Activated CD4-positive, alpha-beta T cell treated with anti-CD3 and anti-CD28 coated beads, Interleukin-2, Interleukin-4, amounts not matched to agents 100 ng/mL and 50 ng/mL, durations not matched to agents 16 hours and 8 hours (primary cell): ENCODE data around the gene HIF1AN.
"Not testable (repeated sequence)": the region's sequence is repeated elsewhere in the genome, so short reads cannot be mapped to it uniquely, and the experiment has no call there.

Experiments
- DNase-seq: peaks from one replicate; pipeline ENCODE4 v3.0.0-alpha.2; 2020; ENCODE audit warnings: low spot score

HIF1AN gene

DNA sequence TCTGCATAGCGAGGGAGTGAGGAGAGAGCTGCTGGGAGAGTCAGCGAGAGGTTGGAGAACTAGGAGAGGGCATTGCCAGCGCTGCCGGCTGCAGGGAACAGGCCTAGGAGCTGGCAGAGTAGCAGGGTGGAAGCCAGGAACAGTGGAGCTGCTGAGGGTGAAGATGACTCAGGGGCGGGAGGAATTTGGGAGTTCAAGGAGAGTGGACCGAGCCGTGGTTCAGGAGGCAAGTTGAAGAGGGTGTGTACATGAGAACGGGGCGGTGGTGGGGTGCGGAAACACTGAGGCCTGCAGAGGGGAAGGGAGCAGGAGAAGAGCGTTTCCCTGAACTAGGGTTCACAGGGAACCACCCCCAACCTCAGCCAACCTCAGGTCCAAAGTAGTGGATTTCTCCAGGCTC is 31.5 kb downstream of the HIF1AN start:
- DNase-seq: no peak

DNA sequence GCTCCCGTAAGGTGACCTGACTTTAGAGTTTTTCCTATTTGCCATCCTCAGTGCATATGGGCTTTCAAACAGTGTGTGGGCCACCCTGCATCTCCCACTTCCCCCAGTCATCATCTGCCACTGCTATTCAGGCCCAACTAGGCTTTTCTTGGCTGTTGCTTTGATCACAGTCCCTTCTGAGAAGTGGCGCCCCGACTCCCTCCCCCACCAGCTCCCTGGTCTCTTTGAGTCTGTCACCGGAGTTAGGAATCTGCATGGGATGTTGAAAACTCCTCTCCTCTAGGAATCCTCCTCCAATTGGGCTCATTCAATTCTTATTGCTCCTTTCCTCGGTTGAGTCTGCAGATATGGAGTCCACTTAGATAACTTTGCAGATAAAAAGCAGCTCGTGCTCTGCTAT is 32.1 kb downstream of the HIF1AN start:
- DNase-seq: no peak

DNA sequence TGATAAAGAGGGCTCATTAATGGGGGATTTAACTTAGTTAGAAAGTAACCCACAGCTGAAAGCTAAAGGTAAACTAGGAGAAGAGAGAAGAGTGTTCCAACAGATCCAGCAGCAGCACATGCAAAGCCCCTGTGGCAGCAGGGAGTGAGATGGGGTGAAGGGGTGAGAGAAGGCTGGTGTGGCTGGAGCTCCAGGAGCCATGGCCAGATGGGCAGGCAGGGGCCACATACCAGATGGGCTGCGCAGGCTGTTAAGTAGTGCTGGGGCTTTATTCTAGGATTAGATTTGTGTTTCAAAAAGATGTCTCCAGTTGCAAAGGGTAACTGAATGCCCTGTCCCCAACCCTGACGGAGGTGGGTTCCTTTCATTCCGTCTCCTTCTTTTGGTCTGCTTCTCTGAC is 33.2 kb downstream of the HIF1AN start:
- no peak for DNase-seq

DNA sequence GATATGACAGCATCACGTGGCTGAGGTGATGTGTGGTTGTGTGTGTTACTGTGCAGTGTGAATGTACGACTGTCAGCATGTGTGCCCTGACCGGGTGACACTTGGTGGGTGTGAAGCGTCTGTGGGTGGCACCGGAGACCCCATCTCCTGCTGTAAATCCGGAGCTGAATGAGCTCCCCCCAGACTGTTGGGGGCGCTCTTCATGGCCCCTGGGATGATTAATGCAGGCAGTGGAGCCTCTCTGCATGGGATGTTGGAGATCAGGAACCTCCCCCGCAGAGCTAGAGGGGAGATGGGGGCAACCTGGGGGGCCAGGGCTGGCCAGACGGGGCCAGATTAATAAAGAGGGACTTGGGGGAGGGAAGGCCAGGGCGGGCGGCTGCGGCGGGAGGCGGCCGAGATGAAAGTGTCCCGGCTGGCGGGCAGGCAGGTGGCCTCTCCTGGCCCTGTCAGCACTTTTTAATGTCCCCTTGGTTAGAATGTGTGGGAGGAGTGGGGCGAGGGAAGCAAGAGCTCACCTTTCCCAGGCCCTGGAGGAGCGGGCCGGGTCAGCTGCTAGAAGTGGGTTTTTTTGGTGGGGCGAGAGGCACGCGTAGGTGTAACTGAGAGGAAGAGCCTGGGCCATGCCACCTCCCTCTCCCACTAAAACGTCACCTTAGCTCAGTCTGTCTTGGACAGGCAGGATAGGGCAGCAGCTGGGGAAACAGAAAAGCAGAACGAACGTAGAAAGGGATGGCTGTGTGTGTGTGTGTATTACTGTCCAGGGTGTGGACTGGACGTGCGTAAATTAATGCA is 34.1 kb downstream of the HIF1AN start:
- no peak for DNase-seq

DNA sequence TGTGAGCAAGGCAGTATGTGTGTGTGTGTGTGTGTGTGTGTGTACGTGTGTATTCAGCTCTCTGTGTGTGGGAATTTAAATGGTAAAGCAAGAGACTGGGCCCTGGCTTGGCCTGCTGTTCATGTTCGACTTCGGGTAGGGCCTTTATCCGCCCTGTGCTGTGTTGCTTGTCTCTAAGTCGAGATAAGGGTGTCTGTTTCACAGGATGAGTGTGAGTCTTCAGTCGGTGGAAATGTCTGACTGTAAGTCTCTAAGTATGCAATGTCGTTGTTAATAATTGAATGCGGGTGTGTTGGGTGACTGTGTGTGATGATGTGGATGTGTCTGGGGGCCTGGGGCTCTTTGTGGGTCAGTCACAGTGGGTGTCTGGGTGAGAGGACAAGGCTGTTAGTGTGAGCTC is 34.8 kb downstream of the HIF1AN start:
- no peak for DNase-seq

DNA sequence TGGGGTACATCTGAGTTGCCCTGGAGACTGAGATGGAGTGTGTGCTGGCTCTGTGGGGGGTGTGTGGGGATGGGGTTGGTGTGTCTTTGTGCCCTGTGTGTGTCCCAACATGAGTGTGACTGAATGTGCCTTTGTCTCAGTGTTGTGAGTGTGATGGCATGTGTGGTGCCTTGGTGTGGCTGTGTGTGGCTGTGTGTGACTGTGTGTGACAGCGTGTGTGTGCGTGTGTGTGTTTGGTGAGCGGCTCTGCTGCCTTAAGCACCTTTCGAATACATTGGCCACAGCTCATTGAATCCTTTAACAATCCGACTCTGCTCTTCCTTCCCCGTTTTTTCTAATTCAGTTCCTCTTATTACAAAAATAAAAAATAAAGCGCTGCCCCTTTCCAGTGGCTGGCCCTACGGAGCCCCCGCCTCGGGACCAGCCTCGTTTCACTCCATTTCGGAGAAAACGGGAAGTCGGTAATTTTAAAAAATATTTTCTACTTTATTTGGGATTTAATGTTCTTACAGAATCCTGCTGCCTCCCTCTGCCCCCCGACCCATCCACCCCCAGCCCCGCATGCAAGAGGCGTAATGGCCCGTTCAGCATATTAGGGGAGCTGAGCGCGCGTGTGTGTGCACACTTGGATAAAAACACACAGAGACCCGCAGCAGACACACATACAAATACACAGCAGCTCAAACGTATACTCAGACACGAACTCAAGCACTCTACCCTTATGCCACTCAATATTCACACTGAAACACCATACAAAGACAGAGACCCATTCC is 35.5 kb downstream of the HIF1AN start:
- DNase-seq: no peak

DNA sequence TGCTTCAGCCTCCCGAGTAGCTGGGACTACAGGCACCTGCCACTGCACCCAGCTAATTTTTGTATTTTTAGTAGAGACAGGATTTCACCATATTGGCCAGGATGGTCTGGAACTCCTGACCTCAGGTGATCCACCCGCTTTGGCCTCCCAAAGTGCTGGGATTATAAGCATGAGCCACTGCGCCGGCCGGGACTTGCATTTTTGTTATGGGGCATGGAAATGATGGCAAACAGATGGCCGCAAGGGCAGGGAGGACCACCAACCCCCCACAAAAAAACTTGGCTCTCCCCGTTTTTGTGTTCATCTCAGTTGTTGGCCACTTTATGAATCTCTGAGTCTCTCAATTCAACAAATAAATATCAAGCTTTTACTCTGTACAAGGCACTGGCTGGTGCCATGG is 39.4 kb downstream of the HIF1AN start:
- not testable (repeated sequence) for DNase-seq

DNA sequence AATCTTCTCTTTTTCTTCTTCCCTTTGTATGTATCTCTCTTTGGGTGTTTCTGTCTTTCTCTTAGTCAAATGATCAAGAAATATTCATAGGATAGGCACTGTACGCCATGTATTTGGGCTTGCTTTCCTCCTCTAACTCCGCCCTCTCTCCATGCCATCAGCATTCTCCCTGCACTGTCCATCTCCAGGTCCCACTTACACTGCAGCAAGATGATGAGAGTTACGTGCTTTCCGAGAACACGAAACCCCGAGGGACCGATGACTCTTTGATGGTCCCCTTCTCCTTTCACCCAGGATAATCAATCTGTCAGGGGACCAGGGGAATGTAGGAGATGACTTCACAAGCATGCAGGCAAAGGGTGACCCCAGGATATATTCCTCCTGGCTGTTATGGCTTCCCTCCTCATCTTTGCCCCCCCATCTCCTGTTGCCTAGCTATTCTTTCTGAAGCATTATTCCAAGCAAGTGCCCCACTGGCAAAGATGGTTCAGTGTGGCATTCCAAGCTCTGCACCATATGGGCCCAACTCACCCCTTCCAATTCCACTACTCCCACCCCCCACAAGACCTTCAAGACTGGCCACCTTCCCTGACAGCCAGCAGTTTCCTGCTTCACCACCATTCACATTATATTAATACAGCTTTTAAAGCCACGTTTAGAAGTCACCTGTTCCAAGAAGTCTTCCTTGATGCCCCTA is 40.0 kb downstream of the HIF1AN start:
- DNase-seq: no peak

DNA sequence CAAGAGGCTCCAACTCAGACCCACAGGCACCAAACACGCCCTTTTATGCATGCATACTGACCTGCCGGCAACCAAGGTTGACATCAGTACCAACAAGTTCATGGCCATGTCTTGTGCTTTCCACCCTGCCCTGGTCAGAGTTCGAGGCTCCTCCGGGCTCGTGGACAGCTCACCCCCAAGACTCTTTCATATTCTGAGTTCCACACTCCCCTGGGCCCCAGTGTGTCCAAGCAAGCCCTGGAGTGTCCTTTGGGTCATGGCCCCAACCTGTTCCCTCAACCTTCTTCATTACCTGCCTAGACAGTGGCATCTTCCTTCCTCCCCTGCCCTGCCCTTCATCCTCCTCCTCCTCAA is 40.5 kb downstream of the HIF1AN start:
- DNase-seq: no peak

DNA sequence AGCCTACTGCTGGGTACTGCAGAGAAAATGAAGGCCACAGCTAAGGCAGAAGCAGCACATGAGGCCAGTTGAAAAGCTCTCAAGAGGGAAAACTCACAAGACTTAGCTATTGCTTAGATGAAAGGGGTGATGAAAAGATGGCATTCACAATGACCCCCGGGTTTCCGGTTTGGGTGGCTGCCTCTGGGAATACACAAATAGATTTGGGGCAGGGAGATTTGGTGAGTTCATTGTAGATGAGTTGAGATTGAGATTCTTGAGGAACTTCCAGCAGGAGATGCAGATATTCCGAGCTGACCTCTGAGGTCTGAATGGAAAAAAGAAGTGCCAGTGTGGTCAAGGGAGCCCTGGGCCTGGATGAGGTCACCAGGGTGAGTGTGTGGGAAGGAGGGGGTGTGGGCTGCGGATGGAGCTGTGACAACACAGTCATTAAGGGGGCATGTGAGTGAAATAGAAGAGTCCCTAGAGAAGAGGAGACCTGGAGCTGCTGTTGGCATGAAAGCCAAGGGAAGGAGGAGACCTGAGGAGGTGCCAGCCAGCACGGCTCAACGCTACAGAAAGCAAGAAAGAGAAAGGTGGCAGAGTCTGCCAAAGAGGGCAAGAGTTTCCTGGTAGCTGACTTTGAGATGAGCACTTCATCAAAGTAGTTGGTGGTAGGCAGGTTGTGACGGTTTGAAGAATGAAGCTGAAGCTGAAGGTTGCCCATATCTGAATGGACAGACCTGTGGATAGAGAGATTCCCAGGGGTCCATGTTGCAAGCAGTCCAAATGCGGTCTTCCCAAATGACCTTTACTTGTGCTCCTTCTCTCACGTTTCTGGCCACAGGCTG is 43.7 kb downstream of the HIF1AN start:
- no peak for DNase-seq

DNA sequence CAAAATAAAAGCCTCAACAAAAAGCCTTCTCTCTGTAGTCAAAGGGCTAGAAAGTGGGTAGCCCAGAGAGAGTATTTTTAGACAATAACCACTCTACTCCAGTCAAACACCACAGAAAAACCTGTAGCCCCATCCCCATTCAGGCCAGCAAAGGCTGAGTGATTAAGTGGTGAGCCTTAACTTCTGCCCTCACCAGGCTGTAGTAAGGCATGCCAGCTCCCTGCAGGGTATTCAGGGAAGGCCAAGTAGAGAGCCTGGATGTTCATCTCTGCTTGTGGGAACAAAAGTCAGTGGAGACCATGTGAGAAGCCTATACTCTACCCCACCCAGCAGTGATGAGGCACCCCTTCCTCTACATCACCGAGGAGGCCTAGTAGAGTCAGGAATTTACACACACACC is 51.2 kb downstream of the HIF1AN start:
- DNase-seq: no peak

DNA sequence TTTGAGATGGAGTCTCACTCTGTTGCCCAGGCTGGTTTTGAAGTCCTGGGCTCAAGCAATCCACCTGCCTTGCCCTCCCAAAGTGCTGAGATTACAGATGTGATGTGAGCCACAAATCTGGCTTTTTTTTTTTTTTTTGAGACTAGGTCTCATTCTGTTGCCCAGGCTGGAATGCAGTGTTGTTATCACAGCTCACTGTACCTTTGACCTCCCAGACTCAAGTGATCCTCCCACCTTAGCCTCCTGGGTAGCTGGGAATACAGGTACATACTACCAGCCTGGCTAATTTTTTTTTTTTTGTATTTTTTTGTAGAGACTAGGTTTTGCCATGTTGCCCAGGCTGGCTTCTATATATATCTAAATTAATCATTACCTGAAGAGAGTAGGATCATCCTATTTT is 62.4 kb downstream of the HIF1AN start:
- no peak for DNase-seq

DNA sequence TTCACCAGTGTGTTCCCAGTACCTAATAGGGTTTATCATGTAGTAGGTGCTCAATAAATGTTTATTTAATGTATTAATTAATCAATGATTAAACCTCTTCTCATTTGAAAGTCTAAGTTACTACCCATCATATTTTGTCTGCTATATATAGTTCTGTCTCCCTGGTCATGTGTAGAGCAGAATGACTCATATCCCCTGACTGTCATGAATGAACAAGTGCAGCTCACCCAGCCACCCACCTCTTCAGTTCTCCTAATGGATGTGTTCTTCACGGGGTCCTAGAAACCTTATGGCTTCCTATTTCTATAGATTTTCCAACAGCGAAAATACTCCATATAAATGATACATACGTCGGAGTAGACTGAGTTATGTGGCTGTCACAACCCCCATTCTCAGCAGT is 64.5 kb downstream of the HIF1AN start:
- DNase-seq: no peak

DNA sequence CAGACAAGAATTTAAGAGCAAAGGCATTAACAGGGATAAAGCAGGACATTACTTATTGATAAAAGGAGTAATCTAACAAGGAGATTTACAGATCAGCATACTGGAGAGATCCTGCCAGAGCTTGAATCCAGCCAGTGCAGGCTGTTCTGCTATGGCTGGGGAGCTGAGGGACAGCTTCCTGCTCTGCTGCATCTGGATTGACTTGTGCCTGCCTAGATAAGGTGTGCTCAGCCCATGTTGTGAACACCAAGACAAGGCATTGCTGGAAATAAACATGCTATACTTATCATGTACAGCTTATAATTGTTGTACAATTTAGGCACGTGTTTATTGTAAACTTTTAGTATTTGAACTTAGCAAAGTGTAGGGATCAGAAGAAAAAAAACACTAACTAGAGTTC is 71.7 kb downstream of the HIF1AN start:
- no peak for DNase-seq
